Activated naive CD4-positive, alpha-beta T cell treated with anti-CD3 and anti-CD28 coated beads for 36 hours (primary cell): Measurements from ENCODE around the gene ZC3H4. TPM values are rescaled to one million over a fixed set of nuclear protein-coding genes. Genes with fewer than 3 reads are reported as not detected.
A peak's percentile ranks its signal among the peaks of the same experiment; 100 is the strongest.
"Not testable (repeated sequence)": the region's sequence is repeated elsewhere in the genome, so short reads cannot be mapped to it uniquely, and the experiment has no call there.

Experiments
- CTCF ChIA-PET: fragments of 350-600 bp; sonication (Branson Sonifier 250); formaldehyde crosslinking; loops from one replicate; lab custom pipeline; 2021; ENCODE audit warnings: antibody characterized with exemption; lab: Charles Lee
- DNase-seq: peaks from one replicate; pipeline ENCODE4 v3.0.0-alpha.2; 2020
- H3K27ac Mint-ChIP-seq: one replicate; pipeline ENCODE4 v1.8.0; 2021; ENCODE audit warnings: mild to moderate bottlenecking, mixed read lengths
- H3K27me3 Mint-ChIP-seq: one replicate; pipeline ENCODE4 v1.8.0; 2021; ENCODE audit warnings: low read depth, mixed read lengths
- H3K36me3 Mint-ChIP-seq: one replicate; pipeline ENCODE4 v1.8.0; 2021; ENCODE audit warnings: low read depth, mixed read lengths
- H3K4me1 Mint-ChIP-seq: one replicate; pipeline ENCODE4 v1.8.0; 2021; ENCODE audit warnings: low read depth, mixed read lengths
- H3K4me3 Mint-ChIP-seq: one replicate; pipeline ENCODE4 v1.8.0; 2021; ENCODE audit warnings: mild to moderate bottlenecking, moderate library complexity, mixed read lengths
- H3K9me3 Mint-ChIP-seq: one replicate; pipeline ENCODE4 v1.8.0; 2021; ENCODE audit warnings: mixed read lengths
- intact Hi-C: fragments of 100-400 bp; cut with micrococcal nuclease; formaldehyde crosslinking; loops from one replicate; pipeline ENCODE4 v1.15.1; 2023
- total RNA-seq, 2 experiments: library from RNA; stranded (reverse); gene quantifications; one replicate each; pipeline ENCODE4 v1.2.3, GENCODE V29; 2021

ZC3H4 gene
- total RNA-seq, 2 experiments from 2014 or later: 46.0 to 48.8 TPM

GRCh38 chr19:47104680-47105079 lies 8.9 kb downstream of the ZC3H4 start:
- DNase-seq: no peak
- H3K27me3 Mint-ChIP-seq: no peaks in the 10 kb centered on the region
- intact Hi-C loops: no loop called here
- CTCF ChIA-PET: interaction anchor here (1.9 kb wide), 1 partner anchor 8 kb away, joined by 4 read pairs; no protein-coding TSS in a partner anchor
- no peaks in the 10 kb centered on the region for H3K9me3 Mint-ChIP-seq
- H3K27ac Mint-ChIP-seq: no peak overlapping the region
- peaks cover 63% of the 10 kb centered on the region for H3K4me1 Mint-ChIP-seq
- no peak overlapping the region for H3K4me3 Mint-ChIP-seq
- H3K36me3 Mint-ChIP-seq: peaks cover 29% of the 10 kb centered on the region

DNA sequence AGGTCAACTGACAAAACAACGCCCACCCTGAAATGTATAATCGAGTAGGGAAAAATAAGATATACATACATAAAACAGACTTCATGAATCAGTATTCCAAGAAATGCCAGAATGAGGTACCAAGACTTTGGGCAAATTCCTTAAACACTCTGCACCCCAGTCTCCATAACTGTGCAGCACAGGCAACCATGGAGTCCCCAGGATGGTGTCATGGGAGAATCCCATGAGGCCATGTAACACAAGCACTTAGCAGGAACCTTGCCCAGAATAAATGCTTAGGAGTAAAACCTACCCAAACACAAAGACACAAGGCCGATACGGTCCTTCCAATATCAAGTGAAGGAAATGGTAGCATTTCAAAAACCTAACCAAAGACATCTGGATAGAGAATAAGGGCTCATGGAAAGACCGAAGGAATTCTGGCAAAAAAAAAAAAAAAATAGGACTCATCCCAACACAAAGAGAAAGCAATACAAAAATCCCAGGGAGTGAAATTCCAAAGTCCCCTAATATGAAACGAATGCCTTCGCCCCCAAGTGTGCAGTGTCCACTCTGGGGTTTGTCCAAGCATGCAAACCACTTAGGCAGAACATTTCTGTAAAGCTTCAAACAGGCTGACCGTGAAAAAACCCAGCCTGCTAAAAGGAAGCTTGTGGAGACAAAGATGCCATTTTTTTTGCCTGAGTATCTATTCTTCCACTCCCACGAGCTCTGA lies 11.1 kb downstream of the ZC3H4 start:
- DNase-seq: no peak
- Mint-ChIP-seq H3K4me1 (peaks cover 47% of the 10 kb centered on the region), H3K36me3 (peaks cover 14% of the 10 kb centered on the region), H3K27me3 (no peaks in the 10 kb centered on the region), H3K9me3 (no peaks in the 10 kb centered on the region), H3K27ac (no peak overlapping the region), H3K4me3 (no peak overlapping the region)
- CTCF ChIA-PET: interaction anchor here (0.5 to 1.0 kb wide), 3 partner anchors 11 to 1341 kb away, joined by 3 to 6 read pairs (median 3); partner anchors contain the start of gene ZC3H4
- intact Hi-C loops: no loop called here

- DNase-seq, H3K4me3 Mint-ChIP-seq, intact Hi-C loops, CTCF ChIA-PET, H3K27ac Mint-ChIP-seq, H3K9me3 Mint-ChIP-seq, H3K27me3 Mint-ChIP-seq: not testable (repeated sequence)
- Mint-ChIP-seq H3K36me3 (peaks cover 11% of the 10 kb centered on the region), H3K4me1 (peaks cover 45% of the 10 kb centered on the region)
These were observed 12.5 kb downstream of the ZC3H4 start for GRCh38 chr19:47101116-47101515.

GRCh38 chr19:47100290-47100689 lies 13.3 kb downstream of the ZC3H4 start:
- intact Hi-C loops: no loop called here
- Mint-ChIP-seq H3K27ac (peak overlapping the region; percentile 41), H3K9me3 (no peaks in the 10 kb centered on the region), H3K4me3 (no peak overlapping the region), H3K27me3 (no peaks in the 10 kb centered on the region), H3K36me3 (peaks cover 4% of the 10 kb centered on the region), H3K4me1 (peaks cover 45% of the 10 kb centered on the region)
- peak; percentile 34 for DNase-seq
- CTCF ChIA-PET: no interaction called here

GRCh38 chr19:47099576-47100050 lies 14.0 kb downstream of the ZC3H4 start:
- H3K4me1 Mint-ChIP-seq: peaks cover 51% of the 10 kb centered on the region
- no peaks in the 10 kb centered on the region for H3K9me3 Mint-ChIP-seq
- no peak for DNase-seq
- CTCF ChIA-PET: interaction anchor here (0.8 kb wide), 1 partner anchor 20 kb away, joined by 3 read pairs; no protein-coding TSS in a partner anchor
- H3K4me3 Mint-ChIP-seq: no peak overlapping the region
- H3K27me3 Mint-ChIP-seq: no peaks in the 10 kb centered on the region
- peaks cover 6% of the 10 kb centered on the region for H3K36me3 Mint-ChIP-seq
- no peak overlapping the region for H3K27ac Mint-ChIP-seq
- intact Hi-C loops: no loop called here

DNA sequence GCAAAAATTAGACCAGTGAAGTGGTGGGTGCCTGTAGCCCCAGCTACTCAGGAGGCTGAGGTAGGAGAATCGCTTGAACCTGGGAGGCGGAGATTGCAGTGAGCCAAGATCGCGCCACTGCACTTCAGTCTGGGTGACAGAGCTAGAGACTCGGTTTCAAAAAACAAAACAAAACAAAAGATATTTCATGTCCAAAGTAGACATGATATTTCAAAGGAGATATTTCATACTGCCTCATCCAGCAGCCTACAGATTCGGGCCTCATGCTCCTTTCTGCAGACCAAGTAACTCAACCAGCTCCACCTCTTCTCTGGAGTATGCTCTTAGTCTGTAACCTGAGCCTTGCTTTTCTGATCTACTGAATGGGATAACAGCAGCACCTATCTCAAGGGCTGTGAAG lies 15.0 kb downstream of the ZC3H4 start:
- H3K9me3 Mint-ChIP-seq: no peaks in the 10 kb centered on the region

DNA sequence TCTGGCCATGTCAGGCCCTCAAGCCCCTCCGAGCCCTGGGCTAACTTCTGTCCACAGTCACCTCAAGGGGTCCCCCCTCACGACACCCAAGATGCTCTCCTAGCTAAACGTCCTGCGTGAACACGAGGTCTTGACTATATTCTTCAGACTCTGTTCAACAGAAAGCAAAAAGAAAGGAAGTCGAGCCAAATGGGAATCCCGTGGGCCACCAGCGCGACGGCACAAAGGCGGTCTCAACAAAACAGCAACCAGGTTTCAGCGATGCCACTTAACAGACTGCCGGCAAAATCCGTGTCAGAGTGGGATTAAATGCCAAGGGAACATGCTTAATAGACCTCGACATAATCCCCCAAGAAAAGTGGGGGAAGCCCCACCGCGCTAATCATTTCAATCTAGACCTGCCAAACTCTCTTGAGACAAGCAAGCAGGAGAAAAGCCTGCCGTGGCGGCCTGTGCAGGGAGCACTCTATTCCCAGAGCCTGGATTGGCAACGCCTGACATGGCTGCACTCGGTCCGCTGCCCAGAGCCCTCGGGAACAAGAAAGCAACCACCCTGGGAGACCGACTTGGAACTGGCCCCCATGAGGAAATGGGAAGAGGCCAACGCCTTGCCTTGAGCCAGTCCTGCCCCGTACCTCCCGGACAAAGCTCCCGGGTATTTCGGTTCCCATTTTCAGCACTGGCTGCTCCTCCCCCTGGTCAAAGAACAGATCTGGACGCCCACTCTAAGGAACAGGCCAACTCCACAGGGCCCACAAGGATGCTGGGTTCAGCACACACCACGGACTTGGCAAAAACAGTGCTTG lies 16.0 kb downstream of the ZC3H4 start:
- peaks cover 17% of the 10 kb centered on the region for H3K36me3 Mint-ChIP-seq
- peaks cover 59% of the 10 kb centered on the region for H3K4me1 Mint-ChIP-seq
- H3K4me3 Mint-ChIP-seq: no peak overlapping the region
- no peak for DNase-seq
- H3K9me3 Mint-ChIP-seq: no peaks in the 10 kb centered on the region
- no peak overlapping the region for H3K27ac Mint-ChIP-seq
- intact Hi-C loops: no loop called here
- H3K27me3 Mint-ChIP-seq: no peaks in the 10 kb centered on the region
- CTCF ChIA-PET: no interaction called here

More for the DNA sequence above, 15.0 kb downstream of the ZC3H4 start:
- peaks cover 14% of the 10 kb centered on the region for H3K36me3 Mint-ChIP-seq
- DNase-seq: no peak
- peaks cover 57% of the 10 kb centered on the region for H3K4me1 Mint-ChIP-seq
- no peak overlapping the region for H3K4me3 Mint-ChIP-seq
- H3K27ac Mint-ChIP-seq: peak overlapping the region; percentile 59
- H3K27me3 Mint-ChIP-seq: no peaks in the 10 kb centered on the region
- CTCF ChIA-PET: interaction anchor here (0.7 to 1.0 kb wide), 4 partner anchors 19 to 85 kb away, joined by 3 to 6 read pairs (median 5); no protein-coding TSS in a partner anchor
- intact Hi-C loops: no loop called here

DNA sequence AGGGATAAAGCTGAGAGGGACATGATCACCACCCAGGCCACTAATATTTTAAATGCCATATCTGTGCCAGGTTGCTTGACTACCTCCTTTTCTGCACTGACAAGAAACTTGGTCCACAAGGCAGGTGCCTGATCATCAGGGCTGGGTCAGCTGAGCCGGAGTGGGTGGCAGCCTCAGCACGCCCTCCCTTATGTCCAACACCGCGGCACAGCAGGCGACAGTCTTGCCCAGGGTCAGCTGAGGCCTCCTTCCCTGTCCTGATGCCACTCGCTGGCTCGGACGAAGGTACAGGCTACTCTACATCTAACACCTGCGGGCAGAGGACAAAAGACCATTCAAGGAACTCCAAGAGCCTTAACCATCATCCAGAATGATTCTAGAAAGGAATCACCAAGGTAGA lies 16.9 kb downstream of the ZC3H4 start:
- CTCF ChIA-PET: interaction anchor here (1.1 kb wide), 1 partner anchor 9 kb away, joined by 4 read pairs; no protein-coding TSS in a partner anchor
- Mint-ChIP-seq H3K27me3 (no peaks in the 10 kb centered on the region), H3K4me1 (peaks cover 57% of the 10 kb centered on the region), H3K36me3 (peaks cover 23% of the 10 kb centered on the region), H3K4me3 (no peak overlapping the region), H3K27ac (peak overlapping the region; percentile 94), H3K9me3 (no peaks in the 10 kb centered on the region)
- intact Hi-C loops: no loop called here
- no peak for DNase-seq

GRCh38 chr19:47096100-47096704 lies 17.4 kb downstream of the ZC3H4 start:
- H3K36me3 Mint-ChIP-seq: peaks cover 24% of the 10 kb centered on the region
- H3K4me3 Mint-ChIP-seq: no peak overlapping the region
- no peaks in the 10 kb centered on the region for H3K27me3 Mint-ChIP-seq
- DNase-seq: no peak
- H3K9me3 Mint-ChIP-seq: no peaks in the 10 kb centered on the region
- peaks cover 57% of the 10 kb centered on the region for H3K4me1 Mint-ChIP-seq
- peak overlapping the region; percentile 94 for H3K27ac Mint-ChIP-seq
- CTCF ChIA-PET: interaction anchor here (1.1 to 1.4 kb wide), 3 partner anchors 10 to 16 kb away, joined by 4 to 5 read pairs (median 4); no protein-coding TSS in a partner anchor
- intact Hi-C loops: no loop called here

DNA sequence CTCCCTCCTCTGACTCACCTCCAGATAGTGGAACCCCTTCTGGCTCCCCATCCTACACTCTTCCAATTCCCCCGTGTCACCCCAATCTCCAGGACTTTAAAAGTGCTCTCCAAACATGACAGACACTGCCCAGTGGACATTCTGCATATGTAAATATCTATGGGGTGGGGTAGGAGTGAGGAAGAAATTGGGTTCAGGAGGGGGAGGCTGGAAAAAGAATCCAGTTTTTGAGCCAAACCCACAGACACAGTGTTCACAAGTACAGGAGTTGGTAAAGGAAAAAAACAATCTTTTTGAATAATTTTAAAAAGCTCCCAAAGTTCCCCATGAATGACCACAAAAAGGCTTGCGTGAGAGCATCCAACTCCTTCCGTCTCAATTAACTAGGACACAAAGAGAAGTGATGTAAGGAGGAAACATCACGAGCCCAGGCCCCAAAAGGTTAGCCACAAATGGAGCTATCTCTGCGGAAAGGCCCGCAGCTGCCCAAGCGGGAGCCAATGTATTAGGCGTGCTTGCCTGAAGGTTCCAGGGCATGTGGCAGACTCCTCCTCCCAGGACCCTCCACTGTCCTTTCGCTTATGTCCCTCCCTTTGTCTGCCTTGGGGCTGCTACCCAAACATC lies 18.0 kb downstream of the ZC3H4 start:
- no peaks in the 10 kb centered on the region for H3K27me3 Mint-ChIP-seq
- H3K27ac Mint-ChIP-seq: peak overlapping the region; percentile 94
- peaks cover 56% of the 10 kb centered on the region for H3K4me1 Mint-ChIP-seq
- intact Hi-C loops: no loop called here
- H3K4me3 Mint-ChIP-seq: peak overlapping the region; percentile 20
- no peak for DNase-seq
- H3K9me3 Mint-ChIP-seq: no peaks in the 10 kb centered on the region
- CTCF ChIA-PET: interaction anchor here (0.6 to 2.0 kb wide), 6 partner anchors 12 to 249 kb away, joined by 3 to 5 read pairs (median 4); no protein-coding TSS in a partner anchor
- peaks cover 27% of the 10 kb centered on the region for H3K36me3 Mint-ChIP-seq

GRCh38 chr19:47094557-47095475 lies 18.8 kb downstream of the ZC3H4 start:
- CTCF ChIA-PET: interaction anchor here (0.6 to 2.0 kb wide), 9 partner anchors 12 to 250 kb away, joined by 3 to 5 read pairs (median 4); no protein-coding TSS in a partner anchor
- intact Hi-C loops: loop anchor here (1.0 to 5.0 kb wide), 2 partner anchors 18 to 92 kb away; partner anchors contain the start of gene ZC3H4
- Mint-ChIP-seq H3K27me3 (no peaks in the 10 kb centered on the region), H3K9me3 (no peaks in the 10 kb centered on the region), H3K27ac (peak overlapping the region; percentile 94), H3K4me1 (peaks cover 53% of the 10 kb centered on the region), H3K4me3 (peak overlapping the region; percentile 41), H3K36me3 (peaks cover 31% of the 10 kb centered on the region)
- peak; percentile 81 for DNase-seq
